ENCODE measurements around the gene GDPGP1.
"Not testable (repeated sequence)": the region's sequence is repeated elsewhere in the genome, so short reads cannot be mapped to it uniquely, and the experiment has no call there.

GDPGP1 gene

GRCh38 chr15:90234096-90234988, at the start of gene GDPGP1:
GDPGP1 (plus strand) TSS chr15:90234209; CDS start chr15:90240909, 6,700 bp downstream.
- no peak for TF ChIP-seq CTCF (conservative IDR thresholded peaks at IDR 0.05; ENCODE audit: low read depth, low read length)
- H3K4me3 ChIP-seq (ENCODE audit: low read depth, low read length): peak within 1 kb of the TSS; percentile 85
- peak; percentile 35 for DNase-seq (ENCODE audit: low read depth)

- H3K4me3 ChIP-seq (ENCODE audit: low read depth, low read length): peak overlapping the region; percentile 72
- no peak for TF ChIP-seq CTCF (conservative IDR thresholded peaks at IDR 0.05; ENCODE audit: low read depth, low read length)
- no peak for DNase-seq (ENCODE audit: low read depth)
Measured at GRCh38 chr15:90184786-90185704, 49.0 kb upstream of the GDPGP1 start.

- H3K4me3 ChIP-seq (ENCODE audit: low read depth, low read length): no peak overlapping the region
- TF ChIP-seq CTCF (conservative IDR thresholded peaks at IDR 0.05; ENCODE audit: low read depth, low read length): no peak
- DNase-seq (ENCODE audit: low read depth): no peak
Measured at GRCh38 chr15:90187257-90187868, 46.6 kb upstream of the GDPGP1 start.

- DNase-seq (ENCODE audit: low read depth); H3K4me3 ChIP-seq (ENCODE audit: low read depth, low read length): not testable (repeated sequence)
Measured at GRCh38 chr15:90188065-90188464, 45.9 kb upstream of the GDPGP1 start.

- DNase-seq (ENCODE audit: low read depth): no peak
- no peak overlapping the region for H3K4me3 ChIP-seq (ENCODE audit: low read depth, low read length)
- TF ChIP-seq CTCF (conservative IDR thresholded peaks at IDR 0.05; ENCODE audit: low read depth, low read length): no peak
Measured at GRCh38 chr15:90188914-90189748, 44.9 kb upstream of the GDPGP1 start.

- no peak for TF ChIP-seq CTCF (conservative IDR thresholded peaks at IDR 0.05; ENCODE audit: low read depth, low read length)
- no peak overlapping the region for H3K4me3 ChIP-seq (ENCODE audit: low read depth, low read length)
- DNase-seq (ENCODE audit: low read depth): no peak
Measured at GRCh38 chr15:90189781-90190467, 44.1 kb upstream of the GDPGP1 start.
